Liver (tissue), 9 donors: ENCODE results near the gene TLR3. TPM values are rescaled to one million over a fixed set of nuclear protein-coding genes. Genes with fewer than 3 reads are reported as not detected.

Experiments
- DNase-seq: peaks from one replicate; pipeline ENCODE4 v3.0.0-alpha.2; 2017; ENCODE audit warnings: low spot score
- H3K27ac ChIP-seq, 2 donors: one replicate each; pipeline ENCODE4 v1.7.0; 2013; ENCODE audit warnings: inconsistent platforms in 2 of 2, low read length in 2 of 2, control low read depth in 1 of 2, low read depth in 1 of 2, mild to moderate bottlenecking in 1 of 2
- H3K27me3 ChIP-seq, 4 donors: one replicate each; pipeline versions ENCODE4 v1.6.1 to v1.7.0; 2013; ENCODE audit warnings: low read length in 3 of 4, inconsistent platforms in 1 of 4, mild to moderate bottlenecking in 1 of 4, moderate library complexity in 1 of 4; ENCODE audit not compliant: control insufficient read depth in 4 of 4, insufficient read depth in 4 of 4
- H3K36me3 ChIP-seq, 4 donors: one replicate each; pipeline versions ENCODE4 v1.6.1 to v1.7.0; 2013; ENCODE audit warnings: low read length in 3 of 4, mild to moderate bottlenecking in 3 of 4, low read depth in 1 of 4, moderate library complexity in 1 of 4; ENCODE audit not compliant: control insufficient read depth in 4 of 4, insufficient read depth in 3 of 4
- H3K4me1 ChIP-seq, 4 donors: one replicate each; pipeline versions ENCODE4 v1.6.1 to v1.7.0; 2013; ENCODE audit warnings: low read length in 3 of 4, mild to moderate bottlenecking in 3 of 4, moderate library complexity in 1 of 4; ENCODE audit not compliant: control insufficient read depth in 4 of 4, insufficient read depth in 4 of 4
- H3K4me3 ChIP-seq, 3 donors: one replicate each; pipeline versions ENCODE4 v1.6.1 to v1.7.0; 2013; ENCODE audit warnings: low read length in 3 of 3, control low read depth in 1 of 3, low read depth in 1 of 3, mild to moderate bottlenecking in 1 of 3
- H3K9ac ChIP-seq, 2 donors: one replicate each; pipeline ENCODE4 v1.7.0; 2013; ENCODE audit warnings: low read length in 2 of 2, mild to moderate bottlenecking in 2 of 2, moderate library complexity in 2 of 2, control low read depth in 1 of 2, low read depth in 1 of 2
- H3K9me3 ChIP-seq, 4 donors: one replicate each; pipeline versions ENCODE4 v1.6.1 to v1.7.0; 2013; ENCODE audit warnings: low read length in 3 of 4; ENCODE audit not compliant: control insufficient read depth in 4 of 4
- FOXA1 ChIP-seq: IDR thresholded peaks from 2 replicates; pipeline ENCODE4 v1.6.1; 2016; ENCODE audit warnings: antibody characterized with exemption
- FOXA2 ChIP-seq: IDR thresholded peaks from 2 replicates; pipeline ENCODE4 v1.6.1; 2016; ENCODE audit warnings: antibody characterized with exemption
- HNF4A ChIP-seq, 2 donors: conservative IDR thresholded peaks; 2 replicates each; pipeline ENCODE4 v1.6.1; 2016; ENCODE audit warnings: antibody characterized with exemption in 2 of 2, mild to moderate bottlenecking in 2 of 2
- HNF4G ChIP-seq: IDR thresholded peaks from 2 replicates; pipeline ENCODE4 v1.6.1; 2016; ENCODE audit warnings: antibody characterized with exemption
- NR2F2 ChIP-seq: IDR thresholded peaks from 2 replicates; pipeline ENCODE4 v1.6.1; 2016; ENCODE audit warnings: antibody characterized with exemption
- SP1 ChIP-seq: IDR thresholded peaks from 2 replicates; pipeline ENCODE4 v1.6.1; 2018; ENCODE audit warnings: antibody characterized with exemption, mild to moderate bottlenecking
- YY1 ChIP-seq: IDR thresholded peaks from 2 replicates; pipeline ENCODE4 v1.6.1; 2016; ENCODE audit warnings: antibody characterized with exemption, mild to moderate bottlenecking
- WGBS: extraction: QIAGEN DNeasy Blood & Tissue Kit; methylation state at CpG from one replicate; pipeline ENCODE4 v1.1.7; 2013; 5-methylcytosine and 5-hydroxymethylcytosine counted together
- polyA plus RNA-seq, 2 donors: library from polyadenylated mRNA; stranded (reverse) in 1 of 2; unstranded in 1 of 2; fragments of 200-250 nt in 1 of 2; fragments of >200 nt in 1 of 2; fragmentation: Nextera tagmentation in 1 of 2; extraction: Ambion mirVana in 1 of 2; gene quantifications; one replicate each; pipeline versions ENCODE4 v1.2.1 to v1.2.3, GENCODE V29; 2013 to 2015
- total RNA-seq, 2 donors: library from RNA; depleted of rRNA; stranded (reverse); fragments of >200 nt; gene quantifications; one replicate each; pipeline ENCODE4 v1.2.3, GENCODE V29; 2014
- TF ChIP-seq, protein P1 (sequence below): fragments of 150-350 bp; IDR thresholded peaks from 2 replicates; pipeline ENCODE4 v1.5.1; 2017; ENCODE audit warnings: improper control_type of control experiment, low read depth, low read length; ENCODE audit not compliant: missing input control
- TF ChIP-seq, protein P2 (sequence below): IDR thresholded peaks from 2 replicates; pipeline ENCODE4 v1.6.1; 2016; ENCODE audit warnings: antibody characterized with exemption
- TF ChIP-seq, protein P3 (sequence below): IDR thresholded peaks from 2 replicates; pipeline ENCODE4 v1.6.1; 2016; ENCODE audit warnings: antibody characterized with exemption, mild to moderate bottlenecking
- TF ChIP-seq, protein P4 (sequence below): IDR thresholded peaks from 2 replicates; pipeline ENCODE4 v1.6.1; 2016; ENCODE audit warnings: antibody characterized with exemption
- donor health status: healthy.
- donor health status: healthy.
- donor health status: healthy.
- donor health status: healthy.
- donor health status: healthy.

TLR3 gene
- total and polyA plus RNA-seq, 4 donors, result 1.3 to 4.3 (median 2.4) TPM

DNA sequence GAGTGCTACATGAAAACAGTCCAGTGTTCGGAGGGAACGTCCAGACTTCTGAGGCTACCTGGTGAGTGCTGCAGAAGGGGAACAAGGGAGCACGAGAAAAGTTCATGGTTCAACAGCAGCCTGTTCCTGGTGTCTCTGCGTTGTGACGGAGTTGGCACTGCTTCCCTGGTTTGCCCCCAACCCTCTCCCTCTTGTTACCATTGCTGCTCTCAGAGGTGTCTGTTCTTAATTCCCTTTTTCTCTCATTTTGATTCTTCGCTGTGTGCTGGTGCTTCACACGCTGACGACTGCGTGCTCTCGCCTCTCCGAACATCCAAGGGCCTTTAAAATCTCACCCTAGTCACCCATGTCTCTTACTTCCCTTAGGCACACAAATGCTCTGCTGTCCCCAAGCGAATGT, 34.0 kb downstream of the TLR3 start (continued):
- TF ChIP-seq, protein P1, sequence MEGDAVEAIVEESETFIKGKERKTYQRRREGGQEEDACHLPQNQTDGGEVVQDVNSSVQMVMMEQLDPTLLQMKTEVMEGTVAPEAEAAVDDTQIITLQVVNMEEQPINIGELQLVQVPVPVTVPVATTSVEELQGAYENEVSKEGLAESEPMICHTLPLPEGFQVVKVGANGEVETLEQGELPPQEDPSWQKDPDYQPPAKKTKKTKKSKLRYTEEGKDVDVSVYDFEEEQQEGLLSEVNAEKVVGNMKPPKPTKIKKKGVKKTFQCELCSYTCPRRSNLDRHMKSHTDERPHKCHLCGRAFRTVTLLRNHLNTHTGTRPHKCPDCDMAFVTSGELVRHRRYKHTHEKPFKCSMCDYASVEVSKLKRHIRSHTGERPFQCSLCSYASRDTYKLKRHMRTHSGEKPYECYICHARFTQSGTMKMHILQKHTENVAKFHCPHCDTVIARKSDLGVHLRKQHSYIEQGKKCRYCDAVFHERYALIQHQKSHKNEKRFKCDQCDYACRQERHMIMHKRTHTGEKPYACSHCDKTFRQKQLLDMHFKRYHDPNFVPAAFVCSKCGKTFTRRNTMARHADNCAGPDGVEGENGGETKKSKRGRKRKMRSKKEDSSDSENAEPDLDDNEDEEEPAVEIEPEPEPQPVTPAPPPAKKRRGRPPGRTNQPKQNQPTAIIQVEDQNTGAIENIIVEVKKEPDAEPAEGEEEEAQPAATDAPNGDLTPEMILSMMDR, result no peak
- no peak for TF ChIP-seq YY1
- no peak for TF ChIP-seq HNF4A (conservative IDR thresholded peaks at IDR 0.05)

DNA sequence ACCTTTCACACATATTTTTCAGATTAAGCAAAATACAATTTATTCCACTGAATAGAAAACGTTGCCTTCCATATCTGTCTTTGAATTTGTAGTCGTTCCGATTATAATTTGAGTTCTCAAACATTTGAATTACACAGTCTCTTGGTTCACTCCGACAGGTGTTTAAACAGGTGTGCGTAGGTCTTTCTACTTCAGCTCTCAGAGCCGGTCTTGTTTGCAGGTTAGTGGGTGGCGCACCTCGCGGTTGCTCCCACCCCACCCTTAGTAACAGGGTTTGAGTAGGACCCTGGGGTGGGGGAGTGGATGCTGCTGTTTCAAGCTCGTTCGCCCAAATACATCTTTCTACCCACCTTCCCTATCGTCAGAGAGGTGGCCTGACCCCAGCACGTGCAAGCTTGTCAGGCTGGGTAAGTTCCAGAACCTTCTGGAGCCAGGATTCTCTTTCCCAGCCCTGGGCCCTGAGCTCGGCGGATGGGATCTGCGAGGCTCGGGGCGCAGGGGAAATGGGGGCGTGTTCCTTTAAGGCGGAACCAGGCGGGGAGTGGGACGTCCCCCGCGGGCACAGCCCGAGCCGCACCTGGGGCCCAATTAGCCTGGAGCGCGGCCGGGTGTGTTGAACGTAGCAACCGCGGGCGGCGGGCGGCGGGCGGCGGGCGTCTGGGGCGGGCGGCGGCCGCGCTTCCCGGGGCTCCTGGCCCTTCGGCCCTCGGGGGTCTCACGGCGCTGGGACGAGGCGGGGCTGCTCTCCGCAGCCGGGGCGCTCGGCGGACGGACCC, 35.3 kb downstream of the TLR3 start, which contains the start of gene FAM149A:
TSS of gene FAM149A (plus strand) at position 591 of the 776 bp plus-strand sequence.
- DNase-seq, result no peak
- Histone ChIP-seq H3K27ac (no peak within 1 kb of the TSS), H3K9ac (no peak within 1 kb of the TSS)

DNA sequence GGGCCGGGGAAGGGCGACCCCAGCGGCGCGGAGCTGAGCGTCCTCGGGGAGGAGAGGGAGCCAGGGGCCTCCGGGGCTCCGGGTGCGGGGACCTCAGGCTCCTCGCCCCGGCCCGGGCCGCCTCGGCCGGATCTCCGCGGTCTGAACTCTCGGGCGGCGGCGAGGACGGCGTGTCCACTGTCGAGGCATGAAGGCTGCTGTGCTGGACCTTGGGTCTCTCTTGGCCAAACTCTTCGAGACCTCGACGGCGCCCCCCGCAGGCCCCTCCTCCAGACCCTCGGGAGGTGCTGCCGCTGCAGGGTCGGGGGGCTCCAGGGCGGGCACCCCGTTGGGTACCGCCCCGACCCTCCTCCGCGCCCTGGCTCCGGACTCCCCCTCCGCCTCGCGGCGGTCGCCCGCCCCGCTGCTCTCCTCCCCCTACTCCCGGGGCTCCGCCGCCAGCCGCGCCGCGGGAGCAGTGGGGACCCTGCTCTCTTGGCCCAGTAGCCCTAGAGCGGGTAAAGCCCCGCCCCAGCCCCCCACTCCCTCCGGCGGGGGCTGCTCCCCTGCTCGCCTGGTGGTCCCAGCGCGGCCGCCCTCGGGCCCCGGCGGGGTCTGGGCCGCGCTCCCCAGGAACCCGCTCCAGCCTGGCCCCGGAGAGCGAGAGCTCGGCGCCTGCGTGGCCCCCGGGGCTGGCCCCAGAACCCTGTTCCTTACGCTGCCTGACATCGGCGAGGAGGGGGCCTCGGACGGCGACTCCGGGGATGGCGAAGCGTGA, 36.1 kb downstream of the TLR3 start:
- no peak for DNase-seq
- Histone ChIP-seq H3K27me3 (no peaks in the 10 kb centered on the region), H3K9ac (no peak overlapping the region)
- TF ChIP-seq HNF4G, result no peak
- TF ChIP-seq, protein P2, sequence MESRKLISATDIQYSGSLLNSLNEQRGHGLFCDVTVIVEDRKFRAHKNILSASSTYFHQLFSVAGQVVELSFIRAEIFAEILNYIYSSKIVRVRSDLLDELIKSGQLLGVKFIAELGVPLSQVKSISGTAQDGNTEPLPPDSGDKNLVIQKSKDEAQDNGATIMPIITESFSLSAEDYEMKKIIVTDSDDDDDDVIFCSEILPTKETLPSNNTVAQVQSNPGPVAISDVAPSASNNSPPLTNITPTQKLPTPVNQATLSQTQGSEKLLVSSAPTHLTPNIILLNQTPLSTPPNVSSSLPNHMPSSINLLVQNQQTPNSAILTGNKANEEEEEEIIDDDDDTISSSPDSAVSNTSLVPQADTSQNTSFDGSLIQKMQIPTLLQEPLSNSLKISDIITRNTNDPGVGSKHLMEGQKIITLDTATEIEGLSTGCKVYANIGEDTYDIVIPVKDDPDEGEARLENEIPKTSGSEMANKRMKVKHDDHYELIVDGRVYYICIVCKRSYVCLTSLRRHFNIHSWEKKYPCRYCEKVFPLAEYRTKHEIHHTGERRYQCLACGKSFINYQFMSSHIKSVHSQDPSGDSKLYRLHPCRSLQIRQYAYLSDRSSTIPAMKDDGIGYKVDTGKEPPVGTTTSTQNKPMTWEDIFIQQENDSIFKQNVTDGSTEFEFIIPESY, result no peak
- TF ChIP-seq SP1, result no peak
- TF ChIP-seq, protein P3, sequence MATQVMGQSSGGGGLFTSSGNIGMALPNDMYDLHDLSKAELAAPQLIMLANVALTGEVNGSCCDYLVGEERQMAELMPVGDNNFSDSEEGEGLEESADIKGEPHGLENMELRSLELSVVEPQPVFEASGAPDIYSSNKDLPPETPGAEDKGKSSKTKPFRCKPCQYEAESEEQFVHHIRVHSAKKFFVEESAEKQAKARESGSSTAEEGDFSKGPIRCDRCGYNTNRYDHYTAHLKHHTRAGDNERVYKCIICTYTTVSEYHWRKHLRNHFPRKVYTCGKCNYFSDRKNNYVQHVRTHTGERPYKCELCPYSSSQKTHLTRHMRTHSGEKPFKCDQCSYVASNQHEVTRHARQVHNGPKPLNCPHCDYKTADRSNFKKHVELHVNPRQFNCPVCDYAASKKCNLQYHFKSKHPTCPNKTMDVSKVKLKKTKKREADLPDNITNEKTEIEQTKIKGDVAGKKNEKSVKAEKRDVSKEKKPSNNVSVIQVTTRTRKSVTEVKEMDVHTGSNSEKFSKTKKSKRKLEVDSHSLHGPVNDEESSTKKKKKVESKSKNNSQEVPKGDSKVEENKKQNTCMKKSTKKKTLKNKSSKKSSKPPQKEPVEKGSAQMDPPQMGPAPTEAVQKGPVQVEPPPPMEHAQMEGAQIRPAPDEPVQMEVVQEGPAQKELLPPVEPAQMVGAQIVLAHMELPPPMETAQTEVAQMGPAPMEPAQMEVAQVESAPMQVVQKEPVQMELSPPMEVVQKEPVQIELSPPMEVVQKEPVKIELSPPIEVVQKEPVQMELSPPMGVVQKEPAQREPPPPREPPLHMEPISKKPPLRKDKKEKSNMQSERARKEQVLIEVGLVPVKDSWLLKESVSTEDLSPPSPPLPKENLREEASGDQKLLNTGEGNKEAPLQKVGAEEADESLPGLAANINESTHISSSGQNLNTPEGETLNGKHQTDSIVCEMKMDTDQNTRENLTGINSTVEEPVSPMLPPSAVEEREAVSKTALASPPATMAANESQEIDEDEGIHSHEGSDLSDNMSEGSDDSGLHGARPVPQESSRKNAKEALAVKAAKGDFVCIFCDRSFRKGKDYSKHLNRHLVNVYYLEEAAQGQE, result no peak
- TF ChIP-seq FOXA1, result no peak
- TF ChIP-seq, protein P1, result no peak

More for the DNA sequence above, 35.3 kb downstream of the TLR3 start, which contains the start of gene FAM149A:
- H3K4me1 ChIP-seq, result peaks cover 0 to 15% (median 5%) of the 10 kb centered on the region in 4 donors
- H3K27me3 ChIP-seq, result no peaks in the 10 kb centered on the region
- no peaks in the 10 kb centered on the region for H3K36me3 ChIP-seq
- H3K9me3 ChIP-seq, result no peaks in the 10 kb centered on the region
- H3K4me3 ChIP-seq, result peak within 1 kb of the TSS in 2 of 3 donors; percentile 58 to 83
- WGBS, result 16% methylated on average over 57 of the region's 57 CpGs
- TF ChIP-seq YY1 (peak; percentile 14), FOXA2 (no peak), NR2F2 (no peak)
- TF ChIP-seq, protein P4, sequence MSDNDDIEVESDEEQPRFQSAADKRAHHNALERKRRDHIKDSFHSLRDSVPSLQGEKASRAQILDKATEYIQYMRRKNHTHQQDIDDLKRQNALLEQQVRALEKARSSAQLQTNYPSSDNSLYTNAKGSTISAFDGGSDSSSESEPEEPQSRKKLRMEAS, result peak; percentile 75
- TF ChIP-seq, protein P3, result no peak

More for the DNA sequence above, 36.1 kb downstream of the TLR3 start:
- Histone ChIP-seq H3K27ac (no peak overlapping the region), H3K36me3 (no peaks in the 10 kb centered on the region), H3K9me3 (no peaks in the 10 kb centered on the region), H3K4me1 (peaks cover 0 to 15% (median 5%) of the 10 kb centered on the region in 4 donors), H3K4me3 (peak overlapping the region in 2 of 3 donors; percentile 58 to 83)
- 5% methylated on average over 83 of the region's 83 CpGs for WGBS
